GM21786 (cell line): ENCODE data around the gene CDCA7.
"Not testable (repeated sequence)": the region's sequence is repeated elsewhere in the genome, so short reads cannot be mapped to it uniquely, and the experiment has no call there.

Experiments
- ATAC-seq: cut with Tn5 transposase; IDR thresholded peaks from one replicate; pipeline ENCODE4 v1.9.1; 2021; ENCODE audit not compliant: unreplicated experiment

CDCA7 gene

DNA sequence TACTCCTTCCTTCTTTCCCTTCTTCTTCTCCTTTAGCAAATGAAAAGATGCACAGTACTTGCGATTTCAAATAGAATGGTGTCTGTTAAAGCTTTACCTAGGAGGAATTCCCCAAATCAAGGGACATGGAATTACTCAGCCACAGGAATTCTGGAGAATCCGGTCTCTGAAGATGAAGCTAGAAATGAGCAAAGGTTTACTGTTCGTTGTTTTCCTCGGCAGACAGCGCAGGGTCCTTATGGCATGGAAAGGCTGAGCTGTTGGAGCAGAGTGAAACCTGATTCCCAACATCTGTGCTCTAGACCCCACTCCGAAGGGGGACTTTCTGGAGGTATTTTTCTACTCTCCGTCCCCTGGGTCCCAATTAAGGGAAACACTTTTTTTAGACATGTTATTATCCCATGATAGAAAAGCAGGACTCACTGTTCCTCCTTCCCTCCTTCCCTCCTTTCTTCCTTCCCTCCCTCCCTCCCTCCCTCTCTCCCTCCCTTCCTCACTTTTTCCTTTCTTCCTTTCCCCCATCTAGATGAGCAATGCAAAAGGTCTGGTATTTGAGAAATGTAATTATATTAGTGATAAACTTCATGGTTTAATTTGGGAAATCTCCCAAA is 47.1 kb downstream of the CDCA7 start:
- no peak for ATAC-seq

DNA sequence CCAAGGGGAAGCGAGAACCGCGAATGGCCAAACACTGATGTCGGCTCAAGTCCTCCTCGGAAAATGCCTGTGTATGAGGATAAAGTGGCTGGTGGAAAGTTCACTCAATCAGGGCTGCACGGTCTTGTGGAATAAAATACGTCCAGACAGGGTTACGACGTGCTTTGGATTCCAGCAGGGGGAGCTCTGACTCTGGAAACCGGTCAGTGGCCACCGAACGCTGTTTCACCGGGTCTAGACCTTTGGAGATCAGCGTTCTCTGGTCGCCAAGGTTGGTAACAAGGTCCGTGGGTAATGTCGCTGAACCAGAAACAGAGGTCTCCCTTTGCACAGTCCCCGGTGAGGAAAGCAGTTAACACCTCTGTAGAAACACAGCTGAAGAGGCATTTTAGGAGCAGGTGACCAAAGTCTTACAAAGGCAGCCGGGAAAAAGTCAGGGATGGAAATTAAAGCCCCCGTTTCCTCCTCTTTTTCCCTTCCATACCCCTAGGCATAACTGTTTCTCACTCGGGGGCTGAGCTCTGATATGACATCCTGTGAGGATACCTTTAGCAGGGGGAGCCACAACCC is 47.8 kb downstream of the CDCA7 start:
- peak; percentile 68 for ATAC-seq

DNA sequence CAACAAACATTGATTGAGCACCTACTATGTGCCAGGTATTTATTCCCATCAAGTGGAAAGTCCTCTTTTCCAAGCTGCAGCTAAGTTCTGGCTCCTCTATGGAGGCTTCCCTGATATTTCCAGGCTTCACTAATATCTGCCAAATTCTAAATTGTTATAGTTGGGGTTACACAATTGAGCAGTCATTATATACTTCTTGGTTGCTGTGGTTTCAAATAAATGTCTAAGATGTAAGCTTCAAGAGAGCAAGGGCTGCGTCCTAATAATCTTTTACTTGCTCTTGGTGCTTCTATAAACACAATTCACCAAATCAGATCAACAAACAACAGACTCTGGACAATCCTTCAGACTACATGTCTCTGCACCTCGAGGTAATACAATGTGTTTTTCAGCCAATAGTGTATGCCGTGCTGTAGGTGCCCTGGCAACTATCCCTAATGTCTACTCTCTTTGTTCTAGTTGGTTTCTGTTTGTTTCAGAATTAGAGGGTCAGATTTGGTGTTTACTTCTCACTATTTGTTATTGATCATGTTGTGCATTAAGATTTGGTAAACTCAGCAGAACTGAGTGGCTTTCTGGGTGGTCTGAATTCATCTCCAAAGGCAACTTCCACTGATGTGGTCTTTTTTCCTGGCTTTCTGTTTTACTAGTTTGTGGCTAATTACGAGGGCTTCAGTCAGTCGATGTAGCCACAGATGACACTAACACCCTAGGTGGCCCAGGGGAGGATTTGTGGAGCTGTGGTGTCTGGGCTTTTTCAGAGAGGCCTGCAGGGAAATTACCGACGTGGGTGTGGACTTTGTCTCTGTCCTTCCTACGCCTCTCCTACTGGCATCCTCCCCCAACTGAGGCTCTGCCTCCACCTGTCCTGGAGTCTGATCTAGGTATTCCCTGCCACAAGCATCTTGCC is 50.4 kb downstream of the CDCA7 start:
- ATAC-seq, result no peak

DNA sequence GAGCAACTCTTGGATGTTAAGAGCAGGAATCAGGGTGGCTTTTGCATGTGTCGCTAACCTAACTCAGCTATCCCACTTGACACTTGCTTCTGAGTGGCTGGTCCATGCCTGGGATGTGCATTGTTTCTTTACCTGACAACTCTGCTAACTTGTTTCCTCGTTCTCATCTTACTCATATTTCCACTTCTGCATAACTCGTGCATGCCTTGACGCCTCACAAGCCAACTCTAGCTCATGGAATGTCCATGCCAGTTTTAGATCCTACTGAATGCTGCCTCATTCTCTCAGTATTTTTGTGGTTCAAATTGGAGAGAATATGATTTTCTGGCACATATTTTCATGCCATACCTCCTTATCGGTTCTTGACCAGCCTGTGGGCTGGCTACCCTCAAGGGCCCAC is 52.5 kb downstream of the CDCA7 start:
- no peak for ATAC-seq

DNA sequence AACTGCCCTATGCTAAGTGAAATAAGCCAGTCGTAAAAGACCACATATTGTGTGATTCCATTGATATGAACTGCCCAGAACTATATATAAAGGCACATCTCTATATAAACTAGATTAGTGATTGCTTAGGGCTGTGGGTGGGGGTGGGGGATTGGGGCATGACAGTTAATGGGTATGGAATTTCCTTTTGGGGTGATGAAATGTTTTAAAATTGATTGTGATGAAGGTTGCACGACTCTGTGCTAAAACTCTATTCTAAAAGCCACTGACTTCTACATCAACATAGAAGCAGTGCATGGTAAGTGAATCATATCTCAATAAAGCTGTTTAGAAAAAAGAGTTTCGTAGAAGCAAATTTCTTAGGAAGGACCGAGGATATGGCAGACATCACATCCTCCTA is 53.0 kb downstream of the CDCA7 start:
- no peak for ATAC-seq

DNA sequence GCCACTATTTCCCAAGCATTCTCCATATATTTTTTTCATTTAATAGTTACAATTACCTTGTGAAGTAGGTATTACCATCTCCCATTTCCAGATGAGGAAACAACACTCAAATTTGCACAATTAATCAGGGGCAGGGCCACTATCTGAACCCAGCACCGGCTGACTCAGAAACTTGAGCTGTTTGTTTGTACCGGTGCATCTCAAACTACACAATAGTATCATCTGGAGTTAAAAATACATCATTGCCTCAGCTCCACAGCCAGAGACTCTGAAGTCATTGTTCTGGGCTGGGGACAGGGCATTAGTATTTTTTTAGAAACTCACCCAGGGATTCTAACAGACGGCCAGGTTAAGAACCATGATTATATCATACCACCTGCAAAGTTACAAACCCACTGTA is 55.9 kb downstream of the CDCA7 start:
- ATAC-seq, result no peak

DNA sequence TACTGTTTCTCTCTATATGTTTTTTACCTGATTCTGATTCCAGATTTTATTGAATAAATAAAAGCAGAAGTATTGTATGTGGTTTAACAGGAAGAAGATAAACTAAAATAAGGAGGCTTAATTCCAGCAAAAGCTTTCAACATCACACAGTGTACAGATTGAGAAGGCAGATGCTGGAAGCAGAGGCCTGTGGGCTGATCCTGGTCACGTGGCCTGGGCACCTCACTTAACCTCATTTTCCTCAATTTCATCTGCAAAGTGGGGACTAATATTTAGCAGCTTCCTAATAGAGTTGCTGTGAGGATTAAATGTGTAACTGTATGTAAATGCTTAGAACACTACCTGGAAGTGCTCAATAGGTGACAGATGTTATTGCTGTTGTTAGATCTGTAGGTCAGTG is 58.0 kb downstream of the CDCA7 start:
- no peak for ATAC-seq

DNA sequence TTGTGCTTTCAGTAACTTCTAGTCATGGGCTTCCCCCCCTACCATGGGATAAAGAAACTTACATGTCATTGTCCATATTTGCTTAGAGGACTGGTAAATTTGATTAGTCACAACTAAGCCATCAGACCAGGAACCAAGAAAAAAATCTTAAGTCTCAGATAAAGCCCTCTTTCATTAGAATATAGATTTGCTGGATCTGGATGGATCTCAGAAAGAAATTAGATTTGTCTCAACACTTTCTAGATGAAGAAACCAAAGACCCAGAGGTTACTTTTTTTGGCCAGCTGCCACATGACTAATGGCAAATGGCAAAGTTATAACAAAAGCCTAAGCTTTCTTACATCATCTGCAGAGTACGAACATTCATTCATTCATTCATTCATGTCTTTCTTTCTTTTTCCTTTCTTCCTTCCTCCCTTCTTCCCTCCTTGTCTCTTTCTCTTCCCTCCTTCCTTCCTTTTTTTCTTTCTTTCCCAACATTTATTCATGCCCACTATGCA is 60.2 kb downstream of the CDCA7 start:
- ATAC-seq, result no peak

DNA sequence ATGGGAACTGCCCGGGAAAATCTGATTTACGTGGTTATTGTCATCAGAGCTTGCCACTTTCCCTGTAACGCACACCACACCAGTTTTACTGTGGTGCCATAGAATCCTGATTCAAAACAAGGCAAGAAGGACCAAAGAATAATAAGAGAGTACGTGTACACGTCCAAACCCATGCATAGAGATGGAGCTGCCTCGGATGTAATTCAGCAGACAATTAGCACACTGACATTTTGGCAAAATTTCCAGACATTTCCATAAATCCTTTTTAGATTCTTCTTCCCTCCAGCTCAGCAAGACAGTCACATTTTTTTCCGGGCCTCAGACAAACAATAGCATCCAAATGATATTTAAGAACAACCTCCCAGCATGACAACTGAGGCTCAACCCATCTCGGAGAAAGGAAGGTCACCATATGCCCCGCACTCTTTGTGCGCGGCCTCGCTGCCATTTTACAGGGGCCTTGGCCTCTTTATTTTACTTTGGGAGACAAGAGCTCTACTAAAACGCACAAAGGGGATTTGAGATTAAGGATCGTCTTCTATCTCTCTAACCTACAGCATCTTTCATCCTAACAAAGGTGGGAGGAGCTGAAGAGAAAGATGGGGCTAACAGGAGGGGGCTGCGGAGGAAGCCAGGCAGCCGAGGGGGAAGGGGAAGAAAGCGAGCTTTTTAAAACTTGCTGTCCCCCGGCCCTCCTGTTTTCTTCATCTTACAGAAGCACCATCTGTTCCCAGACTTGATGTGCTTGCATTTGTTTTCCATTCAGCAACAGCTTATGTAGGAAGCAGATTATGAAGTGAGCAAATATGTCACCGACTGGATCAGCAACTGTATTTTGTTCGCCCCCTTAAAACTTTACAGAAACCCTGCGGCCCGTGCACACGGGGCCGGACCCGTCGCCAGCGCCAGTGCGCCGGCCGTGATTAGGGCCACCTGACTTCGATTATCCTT is 61.0 kb downstream of the CDCA7 start:
- no peak for ATAC-seq

DNA sequence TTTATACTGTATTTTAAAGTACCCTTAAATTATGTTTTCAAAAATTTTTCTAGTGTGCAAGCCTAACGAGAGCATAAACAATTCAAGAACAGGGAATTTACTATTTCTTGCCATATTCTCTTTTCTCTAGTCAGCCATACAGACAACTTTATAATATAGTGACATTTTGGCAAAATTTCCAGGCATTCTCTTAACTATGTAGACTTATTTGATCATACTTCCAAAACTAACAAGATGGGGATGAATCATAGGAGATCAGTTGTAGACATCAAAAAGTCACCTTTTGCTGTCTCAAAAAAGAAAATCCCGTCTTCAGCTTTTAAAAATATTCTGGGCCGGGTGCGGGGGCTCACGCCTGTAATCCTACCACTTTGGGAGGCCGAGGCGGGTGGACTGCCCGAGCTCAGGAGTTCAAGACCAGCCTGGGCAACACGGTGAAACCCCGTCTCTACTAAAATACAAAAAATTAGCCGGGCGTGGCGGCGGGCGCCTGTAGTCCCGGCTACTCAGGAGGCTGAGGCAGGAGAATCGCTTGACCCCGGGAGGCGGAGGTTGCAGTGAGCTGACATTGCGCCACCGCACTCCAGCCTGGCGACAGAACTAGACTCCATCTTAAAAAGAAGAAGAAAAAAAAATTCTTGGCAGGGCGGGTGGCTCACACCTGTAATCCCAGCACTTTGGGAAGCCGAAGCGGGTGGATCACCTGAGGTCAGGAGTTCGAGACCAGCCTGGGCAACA is 61.9 kb downstream of the CDCA7 start:
- ATAC-seq, result not testable (repeated sequence)

DNA sequence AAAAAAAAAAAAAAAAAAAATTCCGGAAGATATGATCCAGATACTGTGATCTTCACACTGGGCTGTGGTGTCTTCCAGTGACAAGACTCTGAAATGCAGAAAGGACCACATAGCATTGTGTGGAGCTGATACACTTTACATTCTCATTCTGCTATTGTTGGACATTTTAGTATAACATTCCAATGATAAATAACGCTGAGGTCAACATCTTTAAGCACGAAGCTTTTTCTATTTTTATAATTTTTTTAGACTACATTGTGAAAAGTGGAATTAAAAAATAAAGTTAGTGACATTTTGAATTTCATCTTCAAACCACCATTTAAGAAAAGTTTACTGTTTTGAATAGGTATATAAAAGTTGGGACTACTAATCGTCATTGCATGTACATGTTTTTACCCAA is 62.7 kb downstream of the CDCA7 start:
- ATAC-seq, result no peak

DNA sequence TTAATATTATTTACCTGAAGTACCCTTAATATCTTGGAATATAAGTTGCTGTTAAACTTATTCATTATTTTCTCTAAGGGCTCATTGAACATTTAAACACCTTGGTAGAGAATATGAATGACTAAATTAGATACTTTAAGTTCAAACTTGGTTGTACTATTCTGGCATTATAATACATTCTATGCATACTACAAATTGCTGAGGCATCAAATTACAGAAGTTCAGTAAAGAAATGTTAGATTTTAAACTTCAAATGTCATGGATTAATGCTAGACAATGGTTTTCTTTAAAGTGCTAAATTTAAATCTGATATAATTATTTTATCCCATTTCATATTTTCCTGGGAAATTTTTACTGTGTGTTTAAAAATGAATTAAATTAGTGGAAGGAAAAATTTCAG is 63.1 kb downstream of the CDCA7 start:
- ATAC-seq, result no peak
